Activated gamma-delta T cell (primary cell): Measurements from ENCODE around the gene INPP5E.

Experiments used
- DNase-seq: peaks from one replicate; lab custom pipeline; 2025; lab: John Stamatoyannopoulos, UW
- total RNA-seq, 2 donors: gene quantifications; one replicate each; lab custom pipeline; 2026; lab: John Stamatoyannopoulos, UW

The INPP5E gene
- total RNA-seq = 61.0 to 68.5 reads per million in 2 donors

GRCh38 chr9:136439481-136440408, at the start of gene INPP5E:
Gene INPP5E, minus strand, starts transcription at chr9:136439845. Its CDS starts 426 bp downstream, at chr9:136439419.
- peak; percentile 77 for DNase-seq

- DNase-seq = peak; percentile 27
Observed at GRCh38 chr9:136488247-136489214, 48.9 kb upstream of the INPP5E start.

- no peak for DNase-seq
Observed at GRCh38 chr9:136487672-136488071, 48.0 kb upstream of the INPP5E start.

- no peak for DNase-seq
Observed at GRCh38 chr9:136486823-136487620, 47.4 kb upstream of the INPP5E start.

GRCh38 chr9:136486131-136486530, 46.5 kb upstream of the INPP5E start:
- DNase-seq = no peak

GRCh38 chr9:136485049-136486045, 45.7 kb upstream of the INPP5E start:
- DNase-seq = no peak

- peak; percentile 48 for DNase-seq
Observed at GRCh38 chr9:136484153-136485048, 44.8 kb upstream of the INPP5E start.

GRCh38 chr9:136483589-136484152, 44.0 kb upstream of the INPP5E start:
- peak; percentile 96 for DNase-seq

- peak; percentile 100 for DNase-seq
Observed at GRCh38 chr9:136482793-136483588, 43.3 kb upstream of the INPP5E start, which contains the start of gene SEC16A. Gene SEC16A, minus strand, starts transcription at chr9:136483040. Its CDS starts 5,425 bp downstream, at chr9:136477615.

- no peak for DNase-seq
Observed at GRCh38 chr9:136482046-136482792, 42.6 kb upstream of the INPP5E start.

- DNase-seq = no peak
Observed at GRCh38 chr9:136481558-136481957, 41.9 kb upstream of the INPP5E start.

- DNase-seq = no peak
Observed at GRCh38 chr9:136476369-136477150, 36.9 kb upstream of the INPP5E start.

GRCh38 chr9:136474974-136475865, 35.6 kb upstream of the INPP5E start:
- DNase-seq = no peak

- DNase-seq = no peak
Observed at GRCh38 chr9:136474021-136474640, 34.5 kb upstream of the INPP5E start.

- DNase-seq = no peak
Observed at GRCh38 chr9:136473354-136473721, 33.7 kb upstream of the INPP5E start.
